Measurements from ENCODE around the gene AKAP6.

Gene AKAP6

DNA sequence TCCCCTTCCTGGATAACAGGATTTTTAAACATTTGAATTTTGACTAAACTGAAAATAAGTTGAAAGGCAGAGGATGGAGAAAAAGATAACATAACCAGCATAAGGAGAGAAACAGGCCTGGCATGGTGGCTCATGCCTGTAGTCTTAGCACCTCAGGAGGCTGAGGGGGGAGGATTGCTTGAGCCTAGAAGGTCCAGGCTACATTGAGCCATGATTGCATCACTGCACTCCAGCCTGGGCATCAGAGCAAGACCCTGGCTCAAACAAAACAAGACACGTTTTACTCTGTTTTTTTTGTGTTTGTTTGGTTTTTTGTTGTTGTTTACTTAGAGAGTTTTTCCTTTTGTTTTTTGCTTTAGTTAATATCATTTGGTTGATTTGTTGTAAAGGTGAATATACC, 8.7 kb downstream of the AKAP6 start:
- Histone ChIP-seq H3K27me3 (ENCODE audit: control insufficient read depth, insufficient read depth, low read length) (no peaks in the 10 kb centered on the region), H3K9me3 (ENCODE audit: control insufficient read depth, insufficient read depth, low read length) (no peaks in the 10 kb centered on the region), H3K4me1 (ENCODE audit: control insufficient read depth, insufficient read depth, low read length) (peaks cover 9% of the 10 kb centered on the region), H3K9ac (ENCODE audit: low read depth, low read length) (no peak overlapping the region), H3K36me3 (ENCODE audit: control insufficient read depth, insufficient read depth, low read length) (no peaks in the 10 kb centered on the region), H3K4me3 (ENCODE audit: low read depth, low read length) (no peak overlapping the region)

DNA sequence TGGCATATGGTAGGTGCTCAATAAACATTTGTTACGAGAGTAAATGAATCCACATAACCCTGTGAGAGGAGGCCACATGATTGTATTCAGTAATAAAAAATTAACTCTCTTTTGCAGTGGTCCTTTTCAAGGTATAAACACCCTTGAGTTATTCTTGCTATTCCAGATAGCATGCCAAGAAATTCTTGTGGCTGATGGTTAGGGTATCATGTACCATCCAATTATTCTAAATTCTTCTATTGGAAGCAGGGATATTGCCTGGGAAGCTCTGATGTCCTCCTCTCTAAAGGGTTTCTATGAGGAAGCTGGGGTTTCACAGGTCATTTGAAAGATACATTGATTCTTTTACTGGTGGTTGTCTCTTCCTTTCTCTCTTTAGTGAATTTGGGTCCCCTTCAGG, 10.1 kb downstream of the AKAP6 start:
- peaks cover 13% of the 10 kb centered on the region for H3K4me1 ChIP-seq (ENCODE audit: control insufficient read depth, insufficient read depth, low read length)
- no peaks in the 10 kb centered on the region for H3K9me3 ChIP-seq (ENCODE audit: control insufficient read depth, insufficient read depth, low read length)
- H3K27me3 ChIP-seq (ENCODE audit: control insufficient read depth, insufficient read depth, low read length): no peaks in the 10 kb centered on the region
- no peak overlapping the region for H3K9ac ChIP-seq (ENCODE audit: low read depth, low read length)
- no peak overlapping the region for H3K4me3 ChIP-seq (ENCODE audit: low read depth, low read length)
- H3K36me3 ChIP-seq (ENCODE audit: control insufficient read depth, insufficient read depth, low read length): no peaks in the 10 kb centered on the region

DNA sequence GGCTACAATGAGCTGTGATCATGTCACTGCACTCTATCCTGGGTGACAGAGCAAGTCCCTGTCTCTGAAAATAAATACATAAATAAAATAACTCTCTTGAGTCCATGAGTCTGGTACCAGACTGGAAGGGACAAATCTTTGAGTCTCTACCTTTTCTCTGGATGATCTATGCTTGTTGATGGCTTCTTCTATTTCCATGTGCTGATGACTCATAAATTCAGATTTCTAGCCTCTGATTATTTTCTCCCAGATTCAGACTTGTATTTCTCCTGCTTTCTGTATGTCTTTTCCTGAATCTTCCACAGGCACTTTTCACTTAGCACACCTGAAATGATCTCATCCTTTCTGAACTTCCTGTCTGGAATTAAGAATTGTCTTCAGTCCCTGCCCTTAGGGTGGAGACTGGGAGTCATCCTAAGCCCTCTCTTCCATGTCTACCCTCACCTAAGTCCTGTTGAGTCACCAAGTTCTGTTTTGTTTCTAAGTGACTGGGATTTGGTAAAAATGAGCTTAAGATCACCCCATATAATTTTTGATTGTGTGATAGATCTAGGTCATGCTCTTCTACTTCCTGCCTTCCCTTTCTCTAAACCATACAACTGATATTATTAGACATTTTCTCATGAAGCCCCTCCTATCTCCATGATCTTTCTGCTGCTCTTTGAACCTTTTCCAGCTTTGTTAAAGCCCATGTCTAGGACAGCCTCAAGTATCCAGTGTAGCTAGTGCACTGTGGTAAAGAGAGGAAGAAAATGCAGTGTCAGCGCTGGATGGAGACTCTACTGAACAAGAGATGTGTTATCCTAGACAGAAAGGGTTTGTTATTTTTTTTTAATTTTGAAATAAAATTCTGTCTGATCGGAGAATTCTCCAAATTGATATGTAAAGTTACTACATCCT, 13.1 kb downstream of the AKAP6 start:
- Histone ChIP-seq H3K36me3 (ENCODE audit: control insufficient read depth, insufficient read depth, low read length) (no peaks in the 10 kb centered on the region), H3K27me3 (ENCODE audit: control insufficient read depth, insufficient read depth, low read length) (no peaks in the 10 kb centered on the region), H3K9me3 (ENCODE audit: control insufficient read depth, insufficient read depth, low read length) (no peaks in the 10 kb centered on the region), H3K4me3 (ENCODE audit: low read depth, low read length) (no peak overlapping the region), H3K4me1 (ENCODE audit: control insufficient read depth, insufficient read depth, low read length) (peaks cover 10% of the 10 kb centered on the region), H3K9ac (ENCODE audit: low read depth, low read length) (no peak overlapping the region)

DNA sequence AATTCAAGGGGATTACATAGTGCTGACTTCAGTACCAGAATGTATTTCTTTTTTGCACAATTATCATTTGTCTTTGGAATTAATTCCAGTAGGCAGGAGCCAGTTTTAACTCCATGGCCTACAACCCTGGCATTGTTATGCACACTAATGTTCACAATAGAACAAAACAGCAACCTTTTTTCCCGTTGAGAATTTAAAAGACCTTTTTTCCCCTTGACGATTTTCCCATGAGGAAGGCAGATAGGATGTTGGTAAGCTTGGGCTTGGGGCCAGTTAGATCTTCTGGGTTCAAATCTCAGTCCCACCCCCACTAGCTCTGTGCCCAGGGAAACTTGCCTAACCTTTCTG, 13.7 kb downstream of the AKAP6 start:
- Histone ChIP-seq H3K4me3 (ENCODE audit: low read depth, low read length) (no peak overlapping the region), H3K27me3 (ENCODE audit: control insufficient read depth, insufficient read depth, low read length) (no peaks in the 10 kb centered on the region), H3K36me3 (ENCODE audit: control insufficient read depth, insufficient read depth, low read length) (no peaks in the 10 kb centered on the region), H3K4me1 (ENCODE audit: control insufficient read depth, insufficient read depth, low read length) (peaks cover 10% of the 10 kb centered on the region), H3K9ac (ENCODE audit: low read depth, low read length) (no peak overlapping the region), H3K9me3 (ENCODE audit: control insufficient read depth, insufficient read depth, low read length) (no peaks in the 10 kb centered on the region)

DNA sequence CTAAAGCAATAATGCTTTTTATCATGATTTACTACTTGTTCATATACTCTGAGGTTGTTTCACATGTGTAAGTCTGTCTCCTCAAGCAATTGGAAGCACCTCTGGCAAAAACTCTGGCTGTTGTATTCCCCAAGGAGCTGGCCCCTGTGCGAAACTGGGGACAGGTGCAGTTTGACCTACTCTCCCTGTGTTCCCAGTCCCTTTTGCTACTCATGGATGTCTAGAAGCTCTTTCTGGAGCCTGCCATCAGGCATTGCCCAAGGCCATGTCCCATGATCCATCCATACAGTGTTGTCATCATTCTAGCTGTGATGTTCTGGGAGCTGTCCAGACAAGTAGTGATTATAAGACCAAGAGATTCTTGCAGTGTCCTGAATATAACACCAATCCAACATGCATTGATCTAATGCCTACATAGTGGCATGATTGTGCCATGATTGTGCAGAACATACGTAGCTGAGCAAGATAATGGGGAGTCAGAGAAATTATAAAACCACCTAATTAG, 14.9 kb downstream of the AKAP6 start:
- no peak overlapping the region for H3K4me3 ChIP-seq (ENCODE audit: low read depth, low read length)
- no peaks in the 10 kb centered on the region for H3K27me3 ChIP-seq (ENCODE audit: control insufficient read depth, insufficient read depth, low read length)
- no peak overlapping the region for H3K9ac ChIP-seq (ENCODE audit: low read depth, low read length)
- H3K4me1 ChIP-seq (ENCODE audit: control insufficient read depth, insufficient read depth, low read length): peaks cover 10% of the 10 kb centered on the region
- no peaks in the 10 kb centered on the region for H3K9me3 ChIP-seq (ENCODE audit: control insufficient read depth, insufficient read depth, low read length)
- no peaks in the 10 kb centered on the region for H3K36me3 ChIP-seq (ENCODE audit: control insufficient read depth, insufficient read depth, low read length)

DNA sequence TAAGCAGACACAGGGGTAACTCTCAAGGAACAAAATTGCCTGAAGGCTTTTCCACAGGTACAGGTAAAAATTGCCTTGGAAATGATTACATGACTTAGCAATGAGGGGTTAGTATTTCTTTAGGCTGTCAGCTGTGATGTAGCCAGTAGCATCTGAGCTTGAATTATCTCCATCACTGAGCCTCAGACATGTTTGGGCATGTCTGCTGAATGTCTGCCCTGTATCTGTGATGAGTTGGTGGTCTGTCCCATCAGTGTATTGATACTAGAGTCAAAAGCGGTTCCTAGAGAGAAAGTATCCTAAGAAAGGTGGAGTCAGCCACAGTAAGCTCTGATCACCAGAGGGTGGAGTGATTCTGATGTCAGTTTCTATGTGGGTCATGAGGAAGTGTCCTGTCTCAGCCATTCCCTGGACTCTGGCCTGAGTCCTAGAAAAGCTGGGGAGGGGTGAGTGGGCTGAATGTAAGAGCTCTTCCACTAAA, 16.3 kb downstream of the AKAP6 start:
- Histone ChIP-seq H3K27me3 (ENCODE audit: control insufficient read depth, insufficient read depth, low read length) (no peaks in the 10 kb centered on the region), H3K9ac (ENCODE audit: low read depth, low read length) (no peak overlapping the region), H3K36me3 (ENCODE audit: control insufficient read depth, insufficient read depth, low read length) (no peaks in the 10 kb centered on the region), H3K9me3 (ENCODE audit: control insufficient read depth, insufficient read depth, low read length) (no peaks in the 10 kb centered on the region), H3K4me1 (ENCODE audit: control insufficient read depth, insufficient read depth, low read length) (peaks cover 10% of the 10 kb centered on the region), H3K4me3 (ENCODE audit: low read depth, low read length) (no peak overlapping the region)

DNA sequence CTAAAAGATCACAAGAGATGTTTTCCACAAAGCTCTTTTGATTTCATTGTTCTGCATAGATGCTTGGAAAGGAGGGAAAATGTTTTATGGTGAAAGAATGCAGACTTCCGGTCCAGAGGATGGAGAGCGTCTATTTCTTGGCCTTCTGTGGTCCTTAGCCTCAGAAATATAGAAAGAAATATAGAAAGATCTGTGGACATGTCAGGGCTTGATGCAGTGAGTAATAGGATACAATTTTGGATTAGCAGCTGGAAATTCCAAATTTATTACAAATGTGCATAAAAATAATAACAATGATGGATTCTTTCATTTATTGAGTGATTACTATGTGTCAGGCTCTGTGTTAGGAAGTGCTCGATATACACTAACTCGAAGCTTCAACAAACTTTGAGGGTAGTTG, 20.2 kb downstream of the AKAP6 start:
- H3K4me3 ChIP-seq (ENCODE audit: low read depth, low read length): no peak overlapping the region

DNA sequence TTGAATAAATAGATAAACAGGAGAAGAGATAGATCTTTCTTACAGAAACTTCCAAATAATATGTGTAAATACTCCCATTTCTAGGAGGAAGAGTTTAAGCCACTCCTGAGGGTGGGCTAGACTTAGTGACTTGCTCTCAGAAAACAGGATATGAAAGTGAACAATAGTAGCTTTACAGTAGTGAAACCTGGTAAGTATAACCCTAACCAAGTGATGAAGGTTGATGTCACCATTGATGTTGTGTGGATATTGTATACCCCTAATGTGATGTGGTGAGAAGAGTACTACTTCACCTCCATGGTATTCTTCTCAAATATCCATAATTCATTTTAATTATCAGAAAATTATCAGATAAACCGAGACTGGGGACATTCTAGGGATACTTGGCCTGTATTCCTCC, 20.9 kb downstream of the AKAP6 start:
- Histone ChIP-seq H3K27me3 (ENCODE audit: control insufficient read depth, insufficient read depth, low read length) (no peaks in the 10 kb centered on the region), H3K36me3 (ENCODE audit: control insufficient read depth, insufficient read depth, low read length) (no peaks in the 10 kb centered on the region), H3K4me1 (ENCODE audit: control insufficient read depth, insufficient read depth, low read length) (no peaks in the 10 kb centered on the region)

More for the DNA sequence above, 20.2 kb downstream of the AKAP6 start:
- no peaks in the 10 kb centered on the region for H3K27me3 ChIP-seq (ENCODE audit: control insufficient read depth, insufficient read depth, low read length)
- H3K9me3 ChIP-seq (ENCODE audit: control insufficient read depth, insufficient read depth, low read length): no peaks in the 10 kb centered on the region
- H3K4me1 ChIP-seq (ENCODE audit: control insufficient read depth, insufficient read depth, low read length): no peaks in the 10 kb centered on the region
- no peaks in the 10 kb centered on the region for H3K36me3 ChIP-seq (ENCODE audit: control insufficient read depth, insufficient read depth, low read length)
- H3K9ac ChIP-seq (ENCODE audit: low read depth, low read length): no peak overlapping the region

DNA sequence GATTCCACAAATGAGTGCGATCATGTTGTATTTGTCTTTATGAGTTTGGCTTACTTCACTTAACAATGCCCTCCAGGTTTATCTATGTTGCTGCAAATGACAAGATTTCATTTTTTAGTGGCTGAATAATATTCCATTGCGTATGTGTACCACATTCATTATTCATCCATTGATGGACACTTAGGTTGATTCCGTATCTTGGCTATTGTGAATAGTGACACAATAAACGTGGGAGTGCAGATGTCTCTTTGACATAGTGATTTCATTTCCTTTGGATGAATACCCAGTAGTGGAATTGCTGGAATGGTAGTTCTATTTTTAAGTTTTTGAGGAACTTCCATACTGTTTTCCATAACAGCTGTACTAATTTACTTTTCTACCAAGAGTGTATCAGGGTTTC, 23.5 kb downstream of the AKAP6 start:
- Histone ChIP-seq H3K4me1 (ENCODE audit: control insufficient read depth, insufficient read depth, low read length) (no peaks in the 10 kb centered on the region), H3K9ac (ENCODE audit: low read depth, low read length) (no peak overlapping the region), H3K4me3 (ENCODE audit: low read depth, low read length) (no peak overlapping the region), H3K27me3 (ENCODE audit: control insufficient read depth, insufficient read depth, low read length) (no peaks in the 10 kb centered on the region), H3K36me3 (ENCODE audit: control insufficient read depth, insufficient read depth, low read length) (no peaks in the 10 kb centered on the region), H3K9me3 (ENCODE audit: control insufficient read depth, insufficient read depth, low read length) (no peaks in the 10 kb centered on the region)

More for the DNA sequence above, 20.9 kb downstream of the AKAP6 start:
- no peak overlapping the region for H3K4me3 ChIP-seq (ENCODE audit: low read depth, low read length)
- no peak overlapping the region for H3K9ac ChIP-seq (ENCODE audit: low read depth, low read length)
- no peaks in the 10 kb centered on the region for H3K9me3 ChIP-seq (ENCODE audit: control insufficient read depth, insufficient read depth, low read length)

DNA sequence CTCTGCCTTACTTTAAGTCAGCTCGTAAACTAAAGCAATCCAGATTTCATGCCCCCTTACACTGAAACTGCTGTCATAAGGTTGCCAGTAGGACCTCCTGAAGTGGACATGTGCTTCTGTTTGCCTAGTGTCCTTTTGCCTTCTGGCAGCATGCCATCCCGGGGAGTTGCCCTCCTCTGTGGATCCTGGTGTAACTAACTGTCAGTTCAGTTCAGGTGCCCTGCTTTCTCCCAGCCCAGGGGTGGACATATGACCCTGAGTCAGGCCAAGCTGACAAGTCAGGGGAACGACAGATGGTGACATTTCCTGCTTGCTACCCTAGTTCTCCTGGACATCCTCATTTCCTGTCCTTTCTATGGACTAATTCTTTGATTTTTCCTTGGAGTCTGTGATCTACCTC, 25.6 kb downstream of the AKAP6 start:
- H3K4me3 ChIP-seq (ENCODE audit: low read depth, low read length): no peak overlapping the region
- peaks cover 2% of the 10 kb centered on the region for H3K4me1 ChIP-seq (ENCODE audit: control insufficient read depth, insufficient read depth, low read length)
- no peaks in the 10 kb centered on the region for H3K9me3 ChIP-seq (ENCODE audit: control insufficient read depth, insufficient read depth, low read length)
- no peak overlapping the region for H3K9ac ChIP-seq (ENCODE audit: low read depth, low read length)
- H3K27me3 ChIP-seq (ENCODE audit: control insufficient read depth, insufficient read depth, low read length): no peaks in the 10 kb centered on the region
- no peaks in the 10 kb centered on the region for H3K36me3 ChIP-seq (ENCODE audit: control insufficient read depth, insufficient read depth, low read length)

DNA sequence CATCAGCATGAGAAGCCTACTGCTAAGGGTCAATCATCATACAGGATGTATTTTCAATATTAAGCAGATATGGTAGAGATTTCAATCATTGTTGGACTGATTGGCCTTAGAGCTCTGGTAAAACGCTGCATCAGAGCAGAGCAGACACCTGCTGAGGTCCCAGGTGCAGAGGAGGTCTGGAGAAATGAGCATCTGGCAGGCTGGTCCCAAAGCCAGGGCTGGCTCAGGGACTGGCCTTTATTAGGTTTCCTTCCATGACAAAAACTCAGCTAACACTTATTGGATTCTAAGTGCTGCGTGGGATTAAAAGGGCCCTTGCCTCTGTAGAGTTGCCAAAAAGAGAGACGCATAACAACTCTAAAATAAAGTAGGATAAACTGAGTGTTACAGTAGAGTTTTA, 29.7 kb downstream of the AKAP6 start:
- Histone ChIP-seq H3K9me3 (ENCODE audit: control insufficient read depth, insufficient read depth, low read length) (no peaks in the 10 kb centered on the region), H3K27me3 (ENCODE audit: control insufficient read depth, insufficient read depth, low read length) (no peaks in the 10 kb centered on the region), H3K36me3 (ENCODE audit: control insufficient read depth, insufficient read depth, low read length) (no peaks in the 10 kb centered on the region), H3K9ac (ENCODE audit: low read depth, low read length) (no peak overlapping the region), H3K4me1 (ENCODE audit: control insufficient read depth, insufficient read depth, low read length) (peaks cover 2% of the 10 kb centered on the region), H3K4me3 (ENCODE audit: low read depth, low read length) (no peak overlapping the region)

DNA sequence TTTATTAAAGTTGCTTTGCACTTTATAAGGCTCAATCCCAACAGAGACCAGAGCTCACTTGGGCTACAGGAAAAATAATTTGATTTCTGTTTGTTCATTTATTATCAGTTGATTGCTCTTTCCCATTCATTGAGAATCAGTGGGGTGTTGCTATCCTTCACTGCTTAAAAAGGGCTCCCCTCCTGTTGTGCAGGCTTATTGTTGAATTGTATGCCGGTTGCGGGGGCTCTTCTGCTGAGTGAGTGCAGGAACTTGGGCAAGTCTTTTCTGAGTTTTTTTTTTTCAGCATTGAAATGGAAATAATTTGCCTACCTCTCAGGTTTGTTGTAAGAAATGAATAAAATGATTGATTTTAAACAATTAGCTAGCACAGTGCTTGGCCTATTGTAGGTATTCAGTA, 32.6 kb downstream of the AKAP6 start:
- Histone ChIP-seq H3K4me3 (ENCODE audit: low read depth, low read length) (no peak overlapping the region), H3K9ac (ENCODE audit: low read depth, low read length) (no peak overlapping the region), H3K9me3 (ENCODE audit: control insufficient read depth, insufficient read depth, low read length) (no peaks in the 10 kb centered on the region), H3K27me3 (ENCODE audit: control insufficient read depth, insufficient read depth, low read length) (no peaks in the 10 kb centered on the region), H3K4me1 (ENCODE audit: control insufficient read depth, insufficient read depth, low read length) (peaks cover 5% of the 10 kb centered on the region), H3K36me3 (ENCODE audit: control insufficient read depth, insufficient read depth, low read length) (no peaks in the 10 kb centered on the region)

Data from iPS-15b (cell line).